Hepatic stellate cell (primary cell): ENCODE data around the gene ALDH9A1.
"Not testable (repeated sequence)": the region's sequence is repeated elsewhere in the genome, so short reads cannot be mapped to it uniquely, and the experiment has no call there.

Experiments
- DNase-seq: peaks from one replicate; pipeline ENCODE4 v3.0.0; 2011; ENCODE audit warnings: low spot score

Gene ALDH9A1

GRCh38 chr1:165686971-165687433 is 11.4 kb downstream of the ALDH9A1 start:
- no peak for DNase-seq

DNA sequence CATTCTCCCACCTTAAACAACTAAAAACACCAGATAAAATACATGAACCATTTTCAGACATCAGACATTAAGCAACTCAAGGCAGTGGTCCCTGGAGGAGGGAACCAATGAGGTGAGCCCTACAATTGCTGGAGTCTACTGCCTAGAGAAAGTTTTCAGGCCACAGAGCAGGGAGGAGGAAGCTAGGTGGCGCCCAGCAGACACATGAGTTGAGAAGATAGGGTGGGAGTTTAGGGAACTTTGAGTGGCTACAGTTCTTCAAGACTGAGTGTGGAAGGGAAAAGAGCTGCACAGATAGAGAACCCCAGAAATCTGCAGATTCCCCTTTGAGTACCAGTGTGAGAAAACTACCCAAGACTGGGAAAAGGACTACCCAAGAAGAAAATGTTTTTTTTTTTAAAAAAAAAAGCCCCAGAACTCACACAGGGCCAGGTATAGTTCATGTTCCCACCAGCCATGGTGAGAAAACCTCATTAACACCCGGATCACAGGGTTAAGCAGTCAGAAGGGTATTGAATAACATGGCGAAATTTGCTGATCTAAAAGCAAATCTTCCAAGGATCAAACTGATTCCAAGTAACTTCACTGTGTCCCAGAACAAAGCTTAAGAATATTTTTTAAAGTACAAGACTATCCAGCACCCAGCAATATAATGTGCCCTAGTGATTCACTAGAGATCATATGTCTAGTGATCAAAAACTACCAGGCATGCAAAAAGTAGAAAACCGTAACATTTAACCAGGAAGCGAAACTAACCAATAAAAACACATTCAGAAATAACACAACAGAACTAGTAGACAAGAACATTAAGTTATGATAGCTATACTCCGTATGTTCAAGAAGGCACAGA is 12.0 kb downstream of the ALDH9A1 start:
- DNase-seq = no peak

- no peak for DNase-seq
Measured at GRCh38 chr1:165683848-165684485, 14.4 kb downstream of the ALDH9A1 start.

DNA sequence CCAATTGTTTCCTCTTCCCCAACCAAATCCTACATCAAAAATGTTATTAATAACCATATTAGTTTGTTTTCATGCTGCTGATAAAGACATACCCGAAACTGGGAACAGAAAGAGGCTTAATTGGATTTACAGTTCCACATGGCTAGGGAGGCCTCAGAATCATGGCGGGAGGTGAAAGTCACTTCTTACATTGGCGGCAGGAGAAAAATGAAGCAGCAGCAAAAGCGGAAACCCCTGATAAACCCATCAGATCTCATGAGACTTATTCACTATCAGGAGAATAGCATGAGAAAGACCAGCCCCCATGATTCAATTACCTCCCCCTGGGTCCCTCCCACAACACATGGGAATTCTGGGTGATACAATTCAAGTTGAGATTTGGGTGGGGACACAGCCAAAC is 17.6 kb downstream of the ALDH9A1 start:
- DNase-seq = not testable (repeated sequence)

- no peak for DNase-seq
Measured at GRCh38 chr1:165680303-165680702, 18.1 kb downstream of the ALDH9A1 start.

DNA sequence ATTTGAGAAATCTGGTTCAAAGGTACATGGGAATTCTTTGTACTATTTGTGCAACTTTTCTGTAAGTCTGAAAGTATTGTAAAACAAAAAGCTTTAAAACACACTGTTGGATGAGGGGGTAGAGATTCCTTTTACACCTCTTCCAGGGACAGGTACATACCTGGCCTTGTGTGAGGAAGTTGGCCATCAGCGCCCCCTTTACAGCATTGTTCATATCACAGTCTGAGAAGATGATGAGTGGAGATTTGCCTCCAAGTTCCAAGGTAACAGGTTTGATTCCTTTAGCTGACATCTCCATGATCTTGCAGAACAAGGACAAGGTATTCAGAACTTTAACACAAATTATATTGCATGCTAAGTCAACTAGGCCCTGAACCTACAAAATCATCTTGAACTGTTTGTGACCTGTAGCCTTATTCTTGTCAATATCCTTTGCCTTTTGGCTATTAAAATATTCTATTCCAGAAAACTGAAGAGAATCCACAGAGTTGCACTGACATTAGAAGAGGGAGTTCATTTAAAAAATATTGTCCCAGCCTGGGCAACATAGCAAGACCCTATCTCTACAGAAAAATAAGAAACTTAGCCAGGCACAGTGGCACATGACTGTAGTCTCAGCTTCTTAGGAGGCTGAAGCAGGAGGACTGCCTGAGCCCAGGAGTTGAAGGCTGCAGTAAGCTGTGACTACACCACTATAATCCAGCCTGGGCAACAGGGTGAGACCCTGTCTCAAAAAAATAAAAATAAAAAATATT is 18.9 kb downstream of the ALDH9A1 start:
- DNase-seq = no peak

DNA sequence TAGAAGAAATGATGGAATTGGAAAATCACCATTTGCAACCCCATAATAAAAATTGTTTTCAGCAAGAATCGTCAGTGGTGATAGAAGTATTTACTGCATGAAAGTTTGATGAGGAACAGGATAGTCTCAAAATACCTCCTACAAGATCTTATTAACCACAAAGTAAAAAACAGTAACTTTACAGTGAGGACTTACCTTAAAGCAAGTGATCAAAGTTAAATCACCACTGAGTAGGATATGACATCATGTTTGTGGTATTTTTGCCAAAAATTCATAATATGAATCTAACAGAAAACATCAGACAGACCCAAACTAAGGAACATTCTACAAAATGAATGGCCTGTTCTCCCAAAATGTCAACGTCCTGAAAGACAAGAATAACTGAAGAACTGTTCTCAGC is 19.9 kb downstream of the ALDH9A1 start:
- DNase-seq = no peak

DNA sequence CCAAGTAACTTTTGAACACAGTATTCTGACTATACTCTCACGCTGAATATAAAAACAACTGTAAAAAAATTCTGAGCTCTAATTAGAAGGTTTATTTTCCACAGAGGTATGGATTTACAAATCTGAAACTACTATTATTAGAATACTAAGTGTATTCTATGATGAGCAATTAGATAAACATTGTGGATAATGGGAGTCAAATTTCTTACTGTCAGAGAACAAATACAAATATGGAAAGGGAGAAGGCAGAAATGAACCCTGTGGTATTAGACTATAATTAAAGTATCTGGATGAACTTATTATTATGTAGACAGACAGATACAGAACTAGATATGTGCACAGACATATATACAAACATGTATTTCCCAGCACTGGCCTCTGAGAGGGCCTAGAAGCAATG is 22.6 kb downstream of the ALDH9A1 start:
- DNase-seq = no peak

DNA sequence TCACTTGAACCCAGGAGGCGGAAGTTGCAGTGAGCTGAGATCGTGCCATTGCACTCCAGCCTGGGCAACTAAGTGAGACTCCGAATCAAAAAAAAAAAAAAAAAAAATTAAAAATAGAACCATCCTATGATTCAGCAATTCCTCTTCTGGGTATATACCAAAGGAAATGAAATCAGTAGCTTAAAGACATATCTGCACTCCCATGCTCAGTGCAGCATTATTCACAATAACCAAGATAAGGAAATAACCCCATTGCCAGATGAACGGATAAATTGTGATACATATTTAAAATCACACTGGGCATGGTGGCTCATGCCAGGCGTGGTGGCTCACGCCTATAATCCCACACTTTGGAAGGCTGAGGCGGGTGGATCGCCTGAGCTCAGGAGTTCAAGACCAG is 23.8 kb downstream of the ALDH9A1 start:
- no peak for DNase-seq

DNA sequence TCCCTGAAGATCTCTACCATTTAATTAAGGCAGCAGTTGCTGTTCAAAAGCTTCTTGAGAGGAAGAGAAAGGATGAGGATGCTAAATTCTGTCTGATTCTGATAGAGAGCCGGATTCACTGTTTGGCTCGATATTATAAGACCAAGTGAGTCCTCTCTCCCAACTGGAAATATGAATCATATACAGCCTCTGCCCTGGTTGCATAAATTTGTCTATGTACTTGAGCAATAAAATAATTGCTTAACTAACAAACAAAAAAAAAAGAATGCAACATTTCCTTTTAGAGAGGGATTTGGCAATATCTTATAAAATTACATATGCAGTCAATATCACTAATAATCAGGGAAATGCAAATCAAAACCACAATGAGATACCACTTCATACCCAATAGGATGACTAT is 26.8 kb downstream of the ALDH9A1 start:
- no peak for DNase-seq

DNA sequence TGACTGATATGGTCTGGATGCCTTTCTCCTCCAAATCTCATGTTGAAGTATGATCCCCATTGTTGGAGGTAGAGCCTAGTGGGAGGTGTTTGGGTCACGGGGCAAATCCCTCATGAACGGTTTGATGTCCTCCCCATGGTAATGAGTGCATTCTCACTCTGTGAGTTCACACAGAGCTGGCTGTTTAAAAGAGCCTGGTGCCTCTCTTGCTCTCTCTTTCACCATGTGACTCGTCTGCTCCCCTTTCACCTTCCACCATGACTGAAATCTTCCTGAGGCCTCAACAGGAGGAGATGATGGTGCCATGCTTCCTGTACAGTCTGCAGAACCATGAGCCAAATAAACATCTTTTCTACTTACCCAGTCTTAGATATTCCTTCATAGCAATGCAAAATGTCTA is 30.2 kb downstream of the ALDH9A1 start:
- DNase-seq = no peak

GRCh38 chr1:165666152-165666825 is 32.1 kb downstream of the ALDH9A1 start:
- no peak for DNase-seq

- DNase-seq = no peak
Measured at GRCh38 chr1:165662186-165662585, 36.2 kb downstream of the ALDH9A1 start.

- no peak for DNase-seq
Measured at GRCh38 chr1:165661703-165662102, 36.7 kb downstream of the ALDH9A1 start.

DNA sequence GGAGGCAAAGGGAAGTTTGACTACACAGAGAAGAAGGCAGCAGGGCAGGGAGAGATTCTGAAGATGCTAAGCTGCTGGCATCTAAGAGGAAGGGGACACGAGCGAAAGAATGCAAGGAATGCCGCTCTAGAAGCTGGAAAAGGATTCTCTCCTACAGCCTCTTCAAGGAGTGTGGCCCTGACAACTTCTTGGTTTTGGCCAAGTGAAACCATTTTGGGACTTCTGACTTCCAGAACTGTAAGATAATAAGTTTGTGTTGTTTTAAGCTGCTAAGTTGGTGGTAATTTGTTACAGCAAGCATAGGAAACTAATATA is 38.8 kb downstream of the ALDH9A1 start:
- no peak for DNase-seq

GRCh38 chr1:165658766-165659580 is 39.4 kb downstream of the ALDH9A1 start:
- DNase-seq = not testable (repeated sequence)

DNA sequence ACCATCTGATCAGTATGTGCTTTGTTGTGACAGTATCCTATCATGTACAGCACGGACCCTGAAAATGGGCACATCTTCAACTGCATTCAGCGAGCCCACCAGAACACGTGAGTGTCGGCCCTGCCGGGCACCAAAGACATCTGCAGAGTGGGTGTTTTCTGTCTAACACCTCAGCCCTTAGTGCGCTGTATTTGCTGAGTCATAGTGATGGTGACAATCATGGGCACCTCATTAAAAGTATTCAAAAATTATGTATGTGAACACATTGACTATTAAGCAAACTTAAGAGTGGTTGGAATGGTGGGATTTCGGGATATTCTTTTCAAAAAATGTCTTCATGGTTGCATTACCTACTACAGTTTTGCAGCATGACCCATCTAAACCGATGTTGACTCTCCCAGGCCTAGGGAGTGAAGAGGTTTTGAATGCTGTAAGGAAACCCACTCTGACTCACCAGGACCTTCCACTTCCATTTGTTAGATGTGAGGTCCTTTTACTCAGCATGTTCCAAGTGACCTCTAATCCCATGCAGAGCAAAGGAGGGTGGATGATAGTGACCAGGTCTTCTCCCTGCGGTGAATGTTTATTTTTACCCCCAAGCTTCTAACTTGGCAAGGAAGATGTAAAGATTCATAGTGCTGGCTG is 47.3 kb downstream of the ALDH9A1 start:
- DNase-seq = no peak

- no peak for DNase-seq
Measured at GRCh38 chr1:165648919-165649572, 49.3 kb downstream of the ALDH9A1 start.

DNA sequence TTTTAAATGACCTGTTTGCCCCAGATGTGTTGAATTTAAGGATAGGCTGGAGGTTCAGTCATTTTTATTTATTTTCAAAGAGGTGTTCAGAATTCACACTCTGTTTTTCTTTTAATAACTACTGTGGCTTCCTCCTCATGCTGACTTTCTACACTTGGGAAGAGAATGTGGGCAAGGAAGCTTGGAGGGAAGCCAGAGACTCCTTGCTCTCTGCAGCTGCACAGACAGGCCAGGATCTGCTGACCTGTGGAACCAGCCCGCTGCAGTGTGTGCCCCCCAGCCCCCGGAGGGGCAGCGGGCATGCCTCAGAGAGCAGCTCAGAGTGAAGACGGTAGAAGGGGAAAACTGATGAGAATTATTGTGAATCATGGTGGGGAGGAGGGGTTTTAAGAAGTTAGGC is 50.4 kb downstream of the ALDH9A1 start:
- DNase-seq = no peak

DNA sequence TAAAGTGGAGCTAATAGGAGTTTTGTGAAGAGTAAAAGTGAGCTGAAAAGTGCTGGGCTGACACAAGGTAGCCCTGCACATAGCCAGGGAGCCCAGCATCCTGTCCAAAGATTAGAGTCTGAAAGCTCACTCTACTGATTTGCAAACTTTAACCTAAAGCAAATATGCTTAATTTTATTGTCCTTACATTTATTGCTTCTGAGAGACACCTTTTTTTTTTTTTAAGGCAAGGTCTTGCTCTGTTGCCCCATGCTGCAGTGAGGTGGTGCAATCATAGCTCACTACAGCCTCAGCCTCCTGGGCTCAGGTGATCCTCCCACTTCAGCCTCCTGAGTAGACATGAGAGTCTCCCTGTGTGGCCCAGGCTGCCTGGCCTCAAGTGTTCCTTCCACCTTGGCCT is 50.8 kb downstream of the ALDH9A1 start:
- DNase-seq = no peak
